Smooth muscle cell (in vitro differentiated cells): ENCODE results near the gene SORCS2. TPM values are rescaled to one million over a fixed set of nuclear protein-coding genes. Genes with fewer than 3 reads are reported as not detected.
A peak's percentile ranks its signal among the peaks of the same experiment; 100 is the strongest.

Source experiments
- DNase-seq: peaks from one replicate; lab custom pipeline; 2025; ENCODE audit not compliant: unreplicated experiment; lab: John Stamatoyannopoulos, UW
- H2AFZ ChIP-seq: fragments of 200-600 bp; sonication (generic); 2 replicates; pipeline ENCODE4 v1.6.0; 2016; ENCODE audit warnings: antibody characterized with exemption, low read depth, mild to moderate bottlenecking
- H3F3A ChIP-seq: fragments of 200-600 bp; sonication (generic); 2 replicates; pipeline ENCODE4 v1.6.0; 2017; ENCODE audit warnings: antibody characterized with exemption, low read depth
- H3K27ac ChIP-seq: fragments of 200-600 bp; sonication (generic); 2 replicates; pipeline ENCODE4 v1.5.1; 2016; ENCODE audit warnings: low read depth, mild to moderate bottlenecking
- H3K27me3 ChIP-seq: fragments of 200-600 bp; sonication (generic); 2 replicates; pipeline ENCODE4 v1.6.1; 2016; ENCODE audit warnings: low read depth, mild to moderate bottlenecking
- H3K36me3 ChIP-seq: fragments of 200-600 bp; sonication (generic); 2 replicates; pipeline ENCODE4 v1.5.1; 2016; ENCODE audit warnings: low read depth
- H3K4me1 ChIP-seq: fragments of 200-600 bp; sonication (generic); 2 replicates; pipeline ENCODE4 v1.5.1; 2016; ENCODE audit warnings: low read depth
- H3K4me2 ChIP-seq: fragments of 200-600 bp; sonication (generic); 2 replicates; pipeline ENCODE4 v1.6.0; 2016; ENCODE audit warnings: mild to moderate bottlenecking
- H3K4me3 ChIP-seq: fragments of 200-600 bp; sonication (generic); 2 replicates; pipeline ENCODE4 v1.5.1; 2016; ENCODE audit warnings: mild to moderate bottlenecking
- H3K79me2 ChIP-seq: fragments of 200-600 bp; sonication (generic); 2 replicates; pipeline ENCODE4 v1.6.0; 2016; ENCODE audit warnings: low read depth, mild to moderate bottlenecking
- H3K9ac ChIP-seq: fragments of 200-600 bp; sonication (generic); 2 replicates; pipeline ENCODE4 v1.6.0; 2016; ENCODE audit warnings: low read depth
- H3K9me3 ChIP-seq: fragments of 200-600 bp; sonication (generic); replicated peaks from 2 replicates; pipeline ENCODE4 v1.5.1; 2016; ENCODE audit warnings: low read depth
- H4K20me1 ChIP-seq: fragments of 200-600 bp; sonication (generic); 2 replicates; pipeline ENCODE4 v1.6.0; 2016; ENCODE audit warnings: low read depth
- CTCF ChIP-seq: fragments of 200-600 bp; sonication (generic); IDR thresholded peaks from 2 replicates; pipeline ENCODE4 v1.5.1; 2017; ENCODE audit warnings: borderline replicate concordance, mild to moderate bottlenecking, antibody characterized with exemption; ENCODE audit not compliant: insufficient read depth, poor library complexity, severe bottlenecking
- WGBS: methylation state at CpG from one replicate; pipeline ENCODE4 v1.1.7; 2016; ENCODE audit warnings: low lambda C conversion rate; 5-methylcytosine and 5-hydroxymethylcytosine counted together
- polyA plus RNA-seq: library from polyadenylated mRNA; unstranded; fragments of >200 nt; fragmentation: Nextera tagmentation; extraction: Ambion mirVana; gene quantifications from 2 replicates; pipeline ENCODE4 v1.2.1, GENCODE V29; 2016
- total RNA-seq: library from RNA; depleted of rRNA; stranded (reverse); fragments of >200 nt; gene quantifications from 2 replicates; pipeline ENCODE4 v1.2.3, GENCODE V29; 2014

The SORCS2 gene
- total and polyA plus RNA-seq, 2 experiments from 2014 or later: 5.2 to 9.3 TPM

- H3K27ac ChIP-seq: peak overlapping the region; percentile 82
- H3K9ac ChIP-seq: peak overlapping the region; percentile 5
Measured at GRCh38 chr4:7780751-7781348, 588.5 kb downstream of the SORCS2 start.

GRCh38 chr4:7781366-7781765 is 589.0 kb downstream of the SORCS2 start:
- Histone ChIP-seq H3K27me3 (no peaks in the 10 kb centered on the region), H3F3A (peaks cover 19% of the 10 kb centered on the region), H2AFZ (no peak overlapping the region), H3K4me2 (peak overlapping the region; percentile 73), H3K9ac (peak overlapping the region; percentile 5), H3K36me3 (peaks cover 4% of the 10 kb centered on the region), H3K4me3 (no peak overlapping the region), H3K27ac (peak overlapping the region; percentile 82), H3K9me3 (no peaks in the 10 kb centered on the region), H4K20me1 (peaks cover 46% of the 10 kb centered on the region), H3K4me1 (peaks cover 25% of the 10 kb centered on the region), H3K79me2 (no peaks in the 10 kb centered on the region)
- 27% methylated on average over 13 of the region's 13 CpGs for whole genome bisulfite sequencing
- no peak for DNase-seq
- TF ChIP-seq CTCF: no peak

More at GRCh38 chr4:7780751-7781348, 588.5 kb downstream of the SORCS2 start:
- H3K4me3 ChIP-seq: no peak overlapping the region
- no peak overlapping the region for H2AFZ ChIP-seq
- no peak for DNase-seq
- H3K4me1 ChIP-seq: peaks cover 25% of the 10 kb centered on the region
- no peaks in the 10 kb centered on the region for H3K36me3 ChIP-seq
- peaks cover 19% of the 10 kb centered on the region for H3F3A ChIP-seq
- H3K27me3 ChIP-seq: no peaks in the 10 kb centered on the region
- no peak for TF ChIP-seq CTCF
- 59% methylated on average over 5 of the region's 5 CpGs for WGBS
- peak overlapping the region; percentile 73 for H3K4me2 ChIP-seq
- H3K79me2 ChIP-seq: no peaks in the 10 kb centered on the region
- H4K20me1 ChIP-seq: peaks cover 46% of the 10 kb centered on the region
- H3K9me3 ChIP-seq: no peaks in the 10 kb centered on the region

- H4K20me1 ChIP-seq: peaks cover 40% of the 10 kb centered on the region
- peak overlapping the region; percentile 73 for H3K4me2 ChIP-seq
- peak overlapping the region; percentile 13 for H3K9ac ChIP-seq
- peaks cover 19% of the 10 kb centered on the region for H3F3A ChIP-seq
- no peak for TF ChIP-seq CTCF
- DNase-seq: no peak
- peaks cover 25% of the 10 kb centered on the region for H3K4me1 ChIP-seq
- H2AFZ ChIP-seq: no peak overlapping the region
- no peaks in the 10 kb centered on the region for H3K9me3 ChIP-seq
- H3K36me3 ChIP-seq: peaks cover 5% of the 10 kb centered on the region
- H3K4me3 ChIP-seq: no peak overlapping the region
- WGBS: 69% methylated on average over 17 of the region's 17 CpGs
- H3K79me2 ChIP-seq: no peaks in the 10 kb centered on the region
- H3K27me3 ChIP-seq: no peaks in the 10 kb centered on the region
- peak overlapping the region; percentile 82 for H3K27ac ChIP-seq
Measured at GRCh38 chr4:7781993-7782392, 589.7 kb downstream of the SORCS2 start.

GRCh38 chr4:7782783-7783182 is 590.4 kb downstream of the SORCS2 start:
- Histone ChIP-seq H3K9me3 (no peaks in the 10 kb centered on the region), H3K4me1 (peaks cover 25% of the 10 kb centered on the region), H3K36me3 (peaks cover 5% of the 10 kb centered on the region), H4K20me1 (peaks cover 32% of the 10 kb centered on the region), H3K4me2 (peak overlapping the region; percentile 73), H3K79me2 (no peaks in the 10 kb centered on the region), H3K4me3 (no peak overlapping the region), H3K9ac (peak overlapping the region; percentile 13), H2AFZ (no peak overlapping the region), H3F3A (peaks cover 19% of the 10 kb centered on the region), H3K27me3 (no peaks in the 10 kb centered on the region), H3K27ac (peak overlapping the region; percentile 82)
- TF ChIP-seq CTCF: no peak
- WGBS: 39% methylated on average over 8 of the region's 8 CpGs
- no peak for DNase-seq
